Activated CD4-positive, alpha-beta T cell treated with anti-CD3 and anti-CD28 coated beads for 36 hours (primary cell): ENCODE results near the gene TMEM233. TPM values are rescaled to one million over a fixed set of nuclear protein-coding genes. Genes with fewer than 3 reads are reported as not detected.

Source experiments
- ATAC-seq: fragments of 200-7000 bp; cut with Tn5 transposase; one replicate; pipeline ENCODE4 v1.10.0; 2021; ENCODE audit warnings: mild to moderate bottlenecking, moderate library complexity
- CTCF ChIA-PET: fragments of 350-600 bp; sonication (Branson Sonifier 250); formaldehyde crosslinking; loops from one replicate; lab custom pipeline; 2021; ENCODE audit warnings: antibody characterized with exemption; lab: Charles Lee
- POLR2A ChIA-PET: fragments of 350-600 bp; sonication (Branson Sonifier 250); formaldehyde crosslinking; loops from one replicate; lab custom pipeline; 2021; ENCODE audit warnings: antibody characterized with exemption, inconsistent platforms; lab: Charles Lee
- DNase-seq: peaks from one replicate; pipeline ENCODE4 v3.0.0-alpha.2; 2020
- H3K27ac Mint-ChIP-seq: one replicate; pipeline ENCODE4 v1.8.0; 2021; ENCODE audit warnings: mixed read lengths
- H3K27me3 Mint-ChIP-seq: one replicate; pipeline ENCODE4 v1.8.0; 2021; ENCODE audit warnings: mixed read lengths
- H3K36me3 Mint-ChIP-seq: one replicate; pipeline ENCODE4 v1.8.0; 2021; ENCODE audit warnings: low read depth, mixed read lengths
- H3K4me1 Mint-ChIP-seq: one replicate; pipeline ENCODE4 v1.8.0; 2021; ENCODE audit warnings: mixed read lengths
- H3K4me3 Mint-ChIP-seq: one replicate; pipeline ENCODE4 v1.8.0; 2021; ENCODE audit warnings: mild to moderate bottlenecking, moderate library complexity, mixed read lengths
- H3K9me3 Mint-ChIP-seq: one replicate; pipeline ENCODE4 v1.8.0; 2021; ENCODE audit warnings: low read depth, mixed read lengths
- intact Hi-C, 2 experiments: fragments of 100-400 bp; cut with DNase I in 1 of 2; cut with micrococcal nuclease in 1 of 2; formaldehyde crosslinking; loops; one replicate each; pipeline versions ENCODE4 v1.14.2 to v1.15.1; 2022 to 2024; cut with DNase I, micrococcal nuclease
- total RNA-seq, 2 experiments: library from RNA; stranded (reverse); gene quantifications; one replicate each; pipeline ENCODE4 v1.2.3, GENCODE V29; 2021

The TMEM233 gene
- total RNA-seq, 2 experiments from 2014 or later: not detected

DNA sequence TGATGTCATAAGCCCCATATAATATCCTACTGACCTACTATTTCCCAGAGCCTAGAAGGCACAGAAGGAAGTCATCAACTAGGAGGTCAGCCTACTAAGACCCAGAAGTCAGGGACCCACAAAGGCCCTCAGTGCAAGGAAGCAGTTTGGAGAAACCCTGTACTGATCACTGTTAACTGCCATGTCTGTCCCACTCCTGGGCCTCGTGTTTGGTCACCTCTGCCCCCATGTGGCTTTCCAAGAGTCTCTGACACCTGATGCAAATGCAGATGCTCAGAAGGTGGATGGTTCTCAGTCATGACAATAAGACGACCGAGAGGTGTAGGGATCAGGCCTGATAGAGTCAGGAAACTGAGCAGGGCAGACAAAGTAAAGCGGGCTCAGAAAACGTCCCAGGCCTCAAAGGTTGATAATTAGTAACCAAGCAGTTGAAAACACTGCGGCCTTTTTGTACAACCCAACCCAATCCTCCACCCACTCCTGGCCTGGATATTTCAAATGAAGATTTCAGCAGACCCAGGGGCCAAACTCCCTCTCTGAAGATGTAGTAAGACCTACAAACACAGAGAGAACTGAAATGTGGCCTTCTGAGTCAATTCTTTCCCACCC lies 97.7 kb downstream of the TMEM233 start:
- no peak overlapping the region for H3K4me3 Mint-ChIP-seq
- peaks cover 3% of the 10 kb centered on the region for H3K36me3 Mint-ChIP-seq
- ChIA-PET CTCF (no interaction called here), POLR2A (no interaction called here)
- H3K27ac Mint-ChIP-seq: no peak overlapping the region
- H3K4me1 Mint-ChIP-seq: no peaks in the 10 kb centered on the region
- ATAC-seq: no peak
- DNase-seq: no peak
- no peaks in the 10 kb centered on the region for H3K9me3 Mint-ChIP-seq
- intact Hi-C loops: loop anchor here in 1 of 2 experiments (10.0 kb wide), 1 partner anchor 213 kb away; no protein-coding TSS in a partner anchor
- H3K27me3 Mint-ChIP-seq: no peaks in the 10 kb centered on the region

DNA sequence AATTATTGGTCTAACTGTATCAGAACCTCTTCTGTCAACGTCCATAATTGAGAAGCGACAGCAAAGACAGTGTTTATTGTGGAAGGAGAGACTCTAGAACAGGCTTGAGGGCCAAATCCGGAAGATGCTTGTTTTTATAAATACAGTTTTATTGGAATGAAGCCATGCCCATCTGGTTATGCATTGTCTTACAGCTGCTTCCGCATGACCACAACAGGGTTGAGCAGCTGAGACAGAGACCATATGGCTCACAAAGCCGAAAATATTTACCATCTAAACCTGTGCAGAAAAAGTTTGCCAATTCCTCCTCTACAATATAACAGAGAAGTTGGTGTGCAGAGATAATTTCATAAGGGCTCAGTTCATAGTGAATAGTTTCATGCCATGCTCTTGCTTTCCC lies 98.8 kb downstream of the TMEM233 start:
- ChIA-PET CTCF (no interaction called here), POLR2A (no interaction called here)
- ATAC-seq (no peak), DNase-seq (no peak)
- Mint-ChIP-seq H3K27ac (no peak overlapping the region), H3K36me3 (peaks cover 8% of the 10 kb centered on the region), H3K4me1 (no peaks in the 10 kb centered on the region), H3K4me3 (no peak overlapping the region), H3K9me3 (no peaks in the 10 kb centered on the region), H3K27me3 (no peaks in the 10 kb centered on the region)
- intact Hi-C loops: loop anchor here in 1 of 2 experiments (10.0 kb wide), 1 partner anchor 212 kb away; no protein-coding TSS in a partner anchor

Other genes starting within 250 kb of the TMEM233 start
- gene PRKAB1, start 74.4 kb downstream of the TMEM233 start, total RNA-seq: 10 to 100 TPM; 18.0 to 21.7 TPM